HG03571 (cell line): ENCODE results near the gene PEX10.
"Not testable (repeated sequence)": the region's sequence is repeated elsewhere in the genome, so short reads cannot be mapped to it uniquely, and the experiment has no call there.

Experiments used
- ATAC-seq: cut with Tn5 transposase; IDR thresholded peaks from one replicate; pipeline ENCODE4 v1.9.1; 2021; ENCODE audit not compliant: unreplicated experiment

Gene PEX10

GRCh38 chr1:2443277-2444137 lies 31.1 kb upstream of the PEX10 start:
- ATAC-seq: no peak

GRCh38 chr1:2442661-2443060 lies 30.3 kb upstream of the PEX10 start:
- no peak for ATAC-seq

GRCh38 chr1:2441746-2442145 lies 29.4 kb upstream of the PEX10 start:
- no peak for ATAC-seq

GRCh38 chr1:2440346-2440745 lies 28.0 kb upstream of the PEX10 start:
- not testable (repeated sequence) for ATAC-seq

GRCh38 chr1:2439369-2439768 lies 27.0 kb upstream of the PEX10 start:
- no peak for ATAC-seq

GRCh38 chr1:2438641-2439040 lies 26.3 kb upstream of the PEX10 start:
- ATAC-seq: no peak

GRCh38 chr1:2438038-2438437 lies 25.7 kb upstream of the PEX10 start:
- ATAC-seq: no peak

GRCh38 chr1:2437617-2438016 lies 25.3 kb upstream of the PEX10 start:
- no peak for ATAC-seq

GRCh38 chr1:2436876-2437275 lies 24.5 kb upstream of the PEX10 start:
- no peak for ATAC-seq

GRCh38 chr1:2435746-2436355 lies 23.5 kb upstream of the PEX10 start:
- no peak for ATAC-seq

GRCh38 chr1:2435091-2435490 lies 22.7 kb upstream of the PEX10 start:
- ATAC-seq: no peak

GRCh38 chr1:2433936-2434655 lies 21.7 kb upstream of the PEX10 start:
- ATAC-seq: no peak

- no peak for ATAC-seq
These were observed 20.8 kb upstream of the PEX10 start for GRCh38 chr1:2433196-2433595.

GRCh38 chr1:2432441-2432844 lies 20.1 kb upstream of the PEX10 start:
- ATAC-seq: no peak

- no peak for ATAC-seq
These were observed 19.2 kb upstream of the PEX10 start for GRCh38 chr1:2431518-2431917.

- no peak for ATAC-seq
These were observed 18.7 kb upstream of the PEX10 start for GRCh38 chr1:2431103-2431502.

- ATAC-seq: no peak
These were observed 18.2 kb upstream of the PEX10 start for GRCh38 chr1:2430592-2430973.

GRCh38 chr1:2429780-2430591 lies 17.6 kb upstream of the PEX10 start:
- no peak for ATAC-seq

- ATAC-seq: no peak
These were observed 16.1 kb upstream of the PEX10 start for GRCh38 chr1:2428490-2428889.

GRCh38 chr1:2427976-2428375 lies 15.6 kb upstream of the PEX10 start:
- ATAC-seq: no peak

- ATAC-seq: no peak
These were observed 14.7 kb upstream of the PEX10 start for GRCh38 chr1:2427051-2427450.
